Lung (tissue), 12 donors: ENCODE data around the gene SSC5D. TPM values are rescaled to one million over a fixed set of nuclear protein-coding genes. Genes with fewer than 3 reads are reported as not detected.

Experiments
- ATAC-seq: fragments of 200-7000 bp; cut with Tn5 transposase; one replicate; pipeline ENCODE4 v1.9.1; 2020; ENCODE audit warnings: moderate number of reproducible peaks; ENCODE audit not compliant: insufficient read depth, low FRiP score
- DNase-seq, 3 donors: peaks; one replicate each; pipeline ENCODE4 v3.0.0-alpha.2; 2013 to 2017
- H3K27ac ChIP-seq, 2 donors: one replicate each; pipeline ENCODE4 v1.5.1; 2013; ENCODE audit warnings: mild to moderate bottlenecking in 2 of 2, moderate library complexity in 2 of 2, control low read depth in 1 of 2, inconsistent platforms in 1 of 2, low read depth in 1 of 2, low read length in 1 of 2
- H3K27me3 ChIP-seq, 3 donors: one replicate each; pipeline ENCODE4 v1.5.1; 2013; ENCODE audit warnings: low read length in 2 of 3; ENCODE audit not compliant: control insufficient read depth in 3 of 3, insufficient read depth in 3 of 3
- H3K36me3 ChIP-seq, 4 donors: one replicate each; pipeline ENCODE4 v1.5.1; 2013; ENCODE audit warnings: low read length in 4 of 4, mild to moderate bottlenecking in 1 of 4, moderate library complexity in 1 of 4; ENCODE audit not compliant: control insufficient read depth in 4 of 4, insufficient read depth in 4 of 4
- H3K4me1 ChIP-seq, 5 donors: one replicate each; pipeline ENCODE4 v1.5.1; 2013; ENCODE audit warnings: low read length in 5 of 5, mild to moderate bottlenecking in 2 of 5, moderate library complexity in 1 of 5; ENCODE audit not compliant: control insufficient read depth in 5 of 5, insufficient read depth in 5 of 5
- H3K4me3 ChIP-seq: one replicate; pipeline ENCODE4 v1.5.1; 2013; ENCODE audit warnings: mild to moderate bottlenecking, control low read depth, moderate library complexity
- H3K9ac ChIP-seq, 2 donors: one replicate each; pipeline ENCODE4 v1.5.1; 2013; ENCODE audit warnings: low read length in 2 of 2, control low read depth in 1 of 2; ENCODE audit not compliant: insufficient read depth in 1 of 2
- H3K9me3 ChIP-seq, 4 donors: one replicate each; pipeline ENCODE4 v1.5.1; 2013; ENCODE audit warnings: low read length in 3 of 4, mild to moderate bottlenecking in 1 of 4, moderate library complexity in 1 of 4; ENCODE audit not compliant: control insufficient read depth in 4 of 4, insufficient read depth in 3 of 4
- CTCF ChIP-seq: IDR thresholded peaks from 2 replicates; pipeline ENCODE4 v1.5.1; 2012; ENCODE audit warnings: mild to moderate bottlenecking; ENCODE audit errors: control extremely low read depth, extremely low read depth
- WGBS, 2 donors: extraction: QIAGEN DNeasy Blood & Tissue Kit; methylation state at CpG; one replicate each; pipeline ENCODE4 v1.1.7; 2013; 5-methylcytosine and 5-hydroxymethylcytosine counted together
- polyA plus RNA-seq, 2 donors: library from polyadenylated mRNA; stranded (reverse); fragments of 200-250 nt; gene quantifications; one replicate each; pipeline ENCODE4 v1.2.1, GENCODE V29; 2013
- total RNA-seq, 2 donors: library from RNA; depleted of rRNA in 1 of 2; stranded (reverse); fragments of >200 nt in 1 of 2; gene quantifications; one replicate each; pipeline ENCODE4 v1.2.1, GENCODE V29; 2014 to 2021
- donor health status: control.
- donor health status: control.
- donor health status: Bipolar disorder and iron deficiency.
- donor health status: healthy.
- donor health status: DM: yes; HTN: yes; CAD: no.

Gene SSC5D
- total and polyA plus RNA-seq, 4 donors = 0.66 to 8.4 (median 4.4) TPM

GRCh38 chr19:55553217-55554182 lies 65.3 kb downstream of the SSC5D start:
- H3K4me1 ChIP-seq = peaks cover 0 to 5% (median 0%) of the 10 kb centered on the region in 5 donors
- no peak for ATAC-seq
- H3K27me3 ChIP-seq = peaks cover 0 to 19% (median 9%) of the 10 kb centered on the region in 3 donors
- no peaks in the 10 kb centered on the region for H3K9me3 ChIP-seq
- no peak overlapping the region for H3K9ac ChIP-seq
- DNase-seq = no peak
- TF ChIP-seq CTCF = no peak
- no peak overlapping the region for H3K4me3 ChIP-seq
- WGBS, 2 donors = 68 to 72% methylated on average over 13 of the region's 13 CpGs
- H3K27ac ChIP-seq = no peak overlapping the region
- no peaks in the 10 kb centered on the region for H3K36me3 ChIP-seq

GRCh38 chr19:55554302-55554701 lies 66.1 kb downstream of the SSC5D start:
- H3K9ac ChIP-seq = no peak overlapping the region
- ATAC-seq (no peak), DNase-seq (no peak)
- no peak overlapping the region for H3K4me3 ChIP-seq
- peaks cover 0 to 18% (median 9%) of the 10 kb centered on the region in 3 donors for H3K27me3 ChIP-seq
- no peak for TF ChIP-seq CTCF
- H3K27ac ChIP-seq = no peak overlapping the region
- 90 to 94% methylated on average over 9 of the region's 9 CpGs for WGBS, 2 donors
- peaks cover 0 to 5% (median 0%) of the 10 kb centered on the region in 5 donors for H3K4me1 ChIP-seq
- H3K9me3 ChIP-seq = no peaks in the 10 kb centered on the region
- no peaks in the 10 kb centered on the region for H3K36me3 ChIP-seq

- ATAC-seq (no peak), DNase-seq (no peak)
- Histone ChIP-seq H3K36me3 (no peaks in the 10 kb centered on the region), H3K4me3 (no peak overlapping the region), H3K27me3 (peaks cover 0 to 16% (median 9%) of the 10 kb centered on the region in 3 donors), H3K9ac (no peak overlapping the region), H3K4me1 (peaks cover 0 to 2% (median 0%) of the 10 kb centered on the region in 5 donors), H3K27ac (no peak overlapping the region), H3K9me3 (no peaks in the 10 kb centered on the region)
- 79 to 87% methylated on average over 8 of the region's 8 CpGs for WGBS, 2 donors
- TF ChIP-seq CTCF = no peak
These were observed 66.5 kb downstream of the SSC5D start for GRCh38 chr19:55554741-55555152.
